ENCODE measurements around the gene PPFIA3. TPM values are rescaled to one million over a fixed set of nuclear protein-coding genes. Genes with fewer than 3 reads are reported as not detected.

The PPFIA3 gene
- total and polyA plus RNA-seq, 3 donors from 2014 or later = 8.8 to 13.1 (median 9.2) TPM

- WGBS, 2 donors = 56 to 65% methylated on average over 1 of the region's 1 CpG
- TF ChIP-seq, protein P1, sequence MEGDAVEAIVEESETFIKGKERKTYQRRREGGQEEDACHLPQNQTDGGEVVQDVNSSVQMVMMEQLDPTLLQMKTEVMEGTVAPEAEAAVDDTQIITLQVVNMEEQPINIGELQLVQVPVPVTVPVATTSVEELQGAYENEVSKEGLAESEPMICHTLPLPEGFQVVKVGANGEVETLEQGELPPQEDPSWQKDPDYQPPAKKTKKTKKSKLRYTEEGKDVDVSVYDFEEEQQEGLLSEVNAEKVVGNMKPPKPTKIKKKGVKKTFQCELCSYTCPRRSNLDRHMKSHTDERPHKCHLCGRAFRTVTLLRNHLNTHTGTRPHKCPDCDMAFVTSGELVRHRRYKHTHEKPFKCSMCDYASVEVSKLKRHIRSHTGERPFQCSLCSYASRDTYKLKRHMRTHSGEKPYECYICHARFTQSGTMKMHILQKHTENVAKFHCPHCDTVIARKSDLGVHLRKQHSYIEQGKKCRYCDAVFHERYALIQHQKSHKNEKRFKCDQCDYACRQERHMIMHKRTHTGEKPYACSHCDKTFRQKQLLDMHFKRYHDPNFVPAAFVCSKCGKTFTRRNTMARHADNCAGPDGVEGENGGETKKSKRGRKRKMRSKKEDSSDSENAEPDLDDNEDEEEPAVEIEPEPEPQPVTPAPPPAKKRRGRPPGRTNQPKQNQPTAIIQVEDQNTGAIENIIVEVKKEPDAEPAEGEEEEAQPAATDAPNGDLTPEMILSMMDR (IDR thresholded peaks at IDR 0.05) = no peak
- TF ChIP-seq POLR2A (IDR thresholded peaks at IDR 0.05) = no peak
- Histone ChIP-seq H3K4me3 (no peak overlapping the region), H3K4me1 (peaks cover 26% of the 10 kb centered on the region), H3K36me3 (ENCODE audit: low read depth, missing control alignments) (no peaks in the 10 kb centered on the region), H3K27ac (no peak overlapping the region), H3K9me3 (no peaks in the 10 kb centered on the region), H3K27me3 (no peaks in the 10 kb centered on the region)
- intact Hi-C loops (cut with DNase I; ENCODE audit: low total_unique reads) = no loop called here
- DNase-seq = no peak
Measured at GRCh38 chr19:49116544-49116943, 2.8 kb upstream of the PPFIA3 start.

- 38 to 58% methylated on average over 20 to 26 of the region's 26 CpGs for WGBS, 2 donors
- Histone ChIP-seq H3K4me3 (peak overlapping the region; percentile 50 to 56), H3K27ac (peak overlapping the region; percentile 69 to 94), H3K9me3 (no peaks in the 10 kb centered on the region), H3K4me1 (peaks cover 26% of the 10 kb centered on the region), H3K27me3 (no peaks in the 10 kb centered on the region), H3K36me3 (ENCODE audit: low read depth, missing control alignments) (no peaks in the 10 kb centered on the region)
- TF ChIP-seq POLR2A (IDR thresholded peaks at IDR 0.05) = no peak
- TF ChIP-seq, protein P1 (IDR thresholded peaks at IDR 0.05) = no peak
- DNase-seq = no peak
- intact Hi-C loops (cut with DNase I; ENCODE audit: low total_unique reads) = no loop called here
Measured at GRCh38 chr19:49117677-49118564, 1.4 kb upstream of the PPFIA3 start.

DNA sequence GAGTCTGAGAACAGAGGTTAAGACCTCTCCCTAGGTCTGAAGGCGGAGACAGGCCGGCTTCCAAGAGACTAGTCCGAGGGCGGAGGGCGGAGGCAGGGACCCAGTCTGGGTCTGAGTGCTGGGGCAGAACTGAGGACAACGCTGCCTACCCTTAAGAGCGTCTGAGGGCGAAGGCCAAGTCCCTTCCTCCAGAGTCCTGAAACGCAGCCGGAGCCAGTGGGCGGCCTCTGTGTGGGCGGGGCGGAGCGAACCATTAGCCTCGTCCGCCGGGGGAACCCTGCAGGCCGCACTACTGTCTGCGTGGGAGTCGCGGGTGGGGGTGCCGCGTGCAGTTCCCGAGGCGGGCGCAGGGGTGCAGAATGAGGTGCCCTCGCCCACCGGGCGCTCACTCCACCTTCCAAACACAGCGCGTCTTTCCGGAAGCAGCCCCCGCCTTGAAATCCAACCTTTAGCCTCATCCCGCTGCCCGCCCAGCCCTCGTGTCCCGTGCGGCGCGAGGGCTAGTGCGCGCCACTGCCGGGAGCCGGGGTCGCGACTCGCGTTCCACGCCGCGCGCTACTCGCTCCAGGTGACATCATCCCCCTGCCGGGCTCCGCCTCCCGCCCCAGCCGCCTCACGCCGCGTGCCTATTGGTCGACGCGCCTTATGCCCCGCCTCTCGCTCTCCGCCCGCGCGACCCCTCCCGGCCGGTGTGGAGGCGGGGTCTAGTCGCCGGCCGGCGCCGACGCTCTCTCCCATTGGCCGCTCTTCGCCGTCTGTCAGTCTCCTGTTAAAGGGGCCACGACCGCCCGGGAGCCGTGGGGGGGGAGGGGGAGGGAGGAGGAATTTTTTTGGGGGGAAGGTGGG, 556 bp upstream of the PPFIA3 start, which contains the start of gene C19orf73:
Gene C19orf73, minus strand, starts transcription at position 579 of the 846 bp plus-strand sequence. Its CDS starts 121 bp downstream, at position 458.
- H3K27ac ChIP-seq = peak within 1 kb of the TSS; percentile 69 to 94
- H3K36me3 ChIP-seq (ENCODE audit: low read depth, missing control alignments) = no peaks in the 10 kb centered on the region
- WGBS, 2 donors = 1 to 4% methylated on average over 7 to 69 of the region's 85 CpGs
- TF ChIP-seq, protein P1 (IDR thresholded peaks at IDR 0.05) = peak in 2 of 3 experiments; percentile 19 to 32
- TF ChIP-seq POLR2A (IDR thresholded peaks at IDR 0.05) = no peak
- H3K4me3 ChIP-seq = peak within 1 kb of the TSS; percentile 50 to 56
- peaks cover 25% of the 10 kb centered on the region for H3K4me1 ChIP-seq
- intact Hi-C loops (cut with DNase I; ENCODE audit: low total_unique reads) = no loop called here
- H3K27me3 ChIP-seq = no peaks in the 10 kb centered on the region
- DNase-seq = peak; percentile 96
- no peaks in the 10 kb centered on the region for H3K9me3 ChIP-seq

- H3K4me3 ChIP-seq = peak overlapping the region; percentile 49 to 50
- no peaks in the 10 kb centered on the region for H3K27me3 ChIP-seq
- DNase-seq = no peak
- peaks cover 22% of the 10 kb centered on the region for H3K4me1 ChIP-seq
- intact Hi-C loops (cut with DNase I; ENCODE audit: low total_unique reads) = no loop called here
- H3K9me3 ChIP-seq = no peaks in the 10 kb centered on the region
- no peak for TF ChIP-seq POLR2A (IDR thresholded peaks at IDR 0.05)
- TF ChIP-seq, protein P1 (IDR thresholded peaks at IDR 0.05) = no peak
- WGBS, 2 donors = 11 to 13% methylated on average over 11 to 16 of the region's 16 CpGs
- H3K36me3 ChIP-seq (ENCODE audit: low read depth, missing control alignments) = no peaks in the 10 kb centered on the region
- no peak overlapping the region for H3K27ac ChIP-seq
Measured at GRCh38 chr19:49120325-49120683, 960 bp downstream of the PPFIA3 start.

Measured in testis (tissue), 3 donors.